ENCODE results near the gene RNU6-7. TPM values are rescaled to one million over a fixed set of nuclear protein-coding genes. Genes with fewer than 3 reads are reported as not detected.

Gene RNU6-7
- total RNA-seq, 4 donors from 2014 or later: not detected

GRCh38 chr14:32193532-32193931 lies 8.3 kb upstream of the RNU6-7 start:
- no peak for DNase-seq (ENCODE audit: low spot score)
- TF ChIP-seq CTCF (IDR thresholded peaks at IDR 0.05): no peak
- ATAC-seq (ENCODE audit: low FRiP score): no peak

GRCh38 chr14:32195636-32196035 lies 6.2 kb upstream of the RNU6-7 start:
- no peak for DNase-seq (ENCODE audit: low spot score)
- ATAC-seq (ENCODE audit: low FRiP score): no peak
- TF ChIP-seq CTCF (IDR thresholded peaks at IDR 0.05): no peak

GRCh38 chr14:32197919-32198318 lies 3.9 kb upstream of the RNU6-7 start:
- TF ChIP-seq CTCF (IDR thresholded peaks at IDR 0.05): no peak
- ATAC-seq (ENCODE audit: low FRiP score) (no peak), DNase-seq (ENCODE audit: low spot score) (no peak)

- TF ChIP-seq CTCF (IDR thresholded peaks at IDR 0.05): no peak
- ATAC-seq (ENCODE audit: low FRiP score) (no peak), DNase-seq (ENCODE audit: low spot score) (no peak)
Measured at GRCh38 chr14:32200368-32201192, 1.3 kb upstream of the RNU6-7 start.

- DNase-seq (ENCODE audit: low spot score) (peak; percentile 66), ATAC-seq (ENCODE audit: low FRiP score) (peak; percentile 89)
- no peak for TF ChIP-seq CTCF (IDR thresholded peaks at IDR 0.05)
Measured at GRCh38 chr14:32201193-32201815, 541 bp upstream of the RNU6-7 start.

- TF ChIP-seq CTCF (IDR thresholded peaks at IDR 0.05): no peak
Measured at GRCh38 chr14:32202491-32202997, 699 bp downstream of the RNU6-7 start.

More at GRCh38 chr14:32202491-32202997, 699 bp downstream of the RNU6-7 start:
- DNase-seq (ENCODE audit: low spot score): no peak
- no peak for ATAC-seq (ENCODE audit: low FRiP score)
